Measurements from ENCODE around the gene RNF169.

DNA sequence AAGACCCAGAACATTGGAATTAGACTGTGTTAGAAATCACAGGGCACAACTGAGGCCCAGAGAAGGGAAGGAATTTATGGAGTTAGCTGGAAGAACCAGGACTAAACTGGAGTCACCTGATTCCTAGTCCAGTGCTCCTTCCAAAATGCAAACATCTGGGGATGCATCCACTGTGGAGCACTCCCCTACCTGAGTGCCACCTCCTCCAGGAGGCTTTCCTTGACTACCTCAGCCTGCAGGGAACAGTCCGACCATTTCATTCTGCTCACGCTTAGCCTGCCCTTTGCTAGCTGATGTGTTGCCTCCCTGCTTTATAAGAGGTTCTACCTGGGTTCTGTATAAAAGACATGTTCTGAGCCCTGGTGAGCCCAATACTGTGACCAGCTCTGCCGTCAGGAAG is 41.5 kb upstream of the RNF169 start:
- TF ChIP-seq, protein P1, sequence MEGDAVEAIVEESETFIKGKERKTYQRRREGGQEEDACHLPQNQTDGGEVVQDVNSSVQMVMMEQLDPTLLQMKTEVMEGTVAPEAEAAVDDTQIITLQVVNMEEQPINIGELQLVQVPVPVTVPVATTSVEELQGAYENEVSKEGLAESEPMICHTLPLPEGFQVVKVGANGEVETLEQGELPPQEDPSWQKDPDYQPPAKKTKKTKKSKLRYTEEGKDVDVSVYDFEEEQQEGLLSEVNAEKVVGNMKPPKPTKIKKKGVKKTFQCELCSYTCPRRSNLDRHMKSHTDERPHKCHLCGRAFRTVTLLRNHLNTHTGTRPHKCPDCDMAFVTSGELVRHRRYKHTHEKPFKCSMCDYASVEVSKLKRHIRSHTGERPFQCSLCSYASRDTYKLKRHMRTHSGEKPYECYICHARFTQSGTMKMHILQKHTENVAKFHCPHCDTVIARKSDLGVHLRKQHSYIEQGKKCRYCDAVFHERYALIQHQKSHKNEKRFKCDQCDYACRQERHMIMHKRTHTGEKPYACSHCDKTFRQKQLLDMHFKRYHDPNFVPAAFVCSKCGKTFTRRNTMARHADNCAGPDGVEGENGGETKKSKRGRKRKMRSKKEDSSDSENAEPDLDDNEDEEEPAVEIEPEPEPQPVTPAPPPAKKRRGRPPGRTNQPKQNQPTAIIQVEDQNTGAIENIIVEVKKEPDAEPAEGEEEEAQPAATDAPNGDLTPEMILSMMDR (IDR thresholded peaks at IDR 0.05; ENCODE audit: borderline replicate concordance, extremely low read depth, low read length, poor library complexity, severe bottlenecking), result no peak
- TF ChIP-seq EZH2 (IDR thresholded peaks at IDR 0.05; ENCODE audit: borderline replicate concordance, low read depth, low read length, severe bottlenecking), result no peak

All from DND-41 (cell line).